8988T (cell line): ENCODE data around the gene PTPN14.

Source experiments
- DNase-seq: peaks from one replicate; pipeline ENCODE4 v3.0.0; 2011

The PTPN14 gene

DNA sequence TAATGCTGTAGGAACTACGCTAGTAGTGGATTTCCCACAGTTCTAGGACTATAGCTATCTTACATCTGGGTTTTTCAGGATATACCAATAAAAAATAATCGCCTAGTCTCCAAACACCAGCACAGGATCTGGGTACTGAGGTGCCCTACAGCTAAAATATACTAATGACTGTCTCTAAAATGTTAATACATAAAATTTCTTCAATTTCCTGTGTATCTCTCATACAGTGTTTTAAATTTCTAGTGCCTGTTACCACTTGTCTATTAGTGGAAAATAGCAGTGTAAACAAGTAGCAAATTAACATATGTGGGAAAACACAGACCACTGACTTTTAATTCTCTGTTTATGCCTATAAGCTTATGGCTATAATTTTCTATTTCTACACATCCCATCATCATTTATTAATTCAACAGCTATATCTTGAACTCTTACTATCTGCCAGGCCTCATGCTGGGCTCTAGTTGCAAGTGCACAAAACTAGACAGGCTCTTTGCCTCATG lies 16.1 kb upstream of the PTPN14 start:
- no peak for DNase-seq

DNA sequence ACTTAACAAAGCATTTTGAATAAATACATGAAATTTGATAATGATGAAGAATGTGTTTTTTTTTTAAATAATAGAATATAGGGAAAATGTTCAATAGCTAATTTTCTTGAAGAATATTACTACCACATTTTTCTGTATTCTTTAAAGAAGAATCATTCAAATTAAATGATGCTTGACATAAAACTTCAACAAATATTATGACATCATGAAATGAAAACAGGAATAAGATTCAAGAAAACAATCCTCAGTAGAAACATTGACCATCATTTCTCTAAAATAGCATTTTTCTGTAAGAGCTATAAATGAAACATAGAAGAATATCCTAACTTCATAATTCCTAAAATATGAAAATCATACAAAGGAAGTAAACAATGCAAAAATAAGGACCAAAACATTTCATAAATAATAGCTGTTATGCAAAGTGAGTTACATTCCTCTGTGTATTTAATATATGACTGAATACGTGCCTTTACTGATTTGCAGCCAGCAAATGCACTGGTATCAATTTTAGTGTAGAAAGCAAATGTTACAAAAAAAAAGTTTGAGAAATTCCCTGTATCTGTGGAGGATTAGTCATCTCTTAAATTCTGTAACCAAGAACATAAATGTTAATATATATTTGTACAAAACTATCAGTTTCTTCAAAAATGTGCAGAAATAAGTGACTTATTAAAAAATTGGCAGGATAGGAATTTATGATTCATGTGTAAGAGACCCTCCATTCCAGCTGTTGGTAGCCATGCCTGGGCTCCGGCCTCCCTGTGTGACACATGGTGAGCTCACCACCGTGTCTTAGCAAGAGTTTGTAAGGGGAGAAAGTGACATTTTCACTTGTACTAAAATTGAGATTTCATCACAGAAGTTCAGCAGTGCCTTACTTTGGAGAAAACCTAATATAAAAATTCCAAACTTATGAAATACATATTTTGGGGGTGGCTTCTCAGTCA lies 15.0 kb upstream of the PTPN14 start:
- DNase-seq = no peak

DNA sequence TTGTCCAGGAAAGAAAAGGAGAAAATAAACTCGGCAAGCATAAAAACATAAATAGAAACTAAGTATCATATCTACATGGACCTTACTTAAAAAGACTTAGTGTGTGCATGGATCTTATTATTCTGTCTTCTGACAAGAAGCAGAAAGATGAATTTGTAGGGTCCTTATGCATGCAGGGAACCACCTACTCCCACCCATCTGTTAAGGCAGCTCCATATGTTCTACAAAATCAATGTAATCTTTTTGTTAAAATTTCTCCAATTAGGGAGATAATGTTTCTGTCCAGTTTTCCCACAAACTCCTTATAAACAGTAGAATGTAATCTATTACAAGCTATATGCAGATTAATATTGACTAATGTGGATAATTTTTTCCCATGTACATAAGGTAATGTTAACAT lies 13.9 kb upstream of the PTPN14 start:
- no peak for DNase-seq

DNA sequence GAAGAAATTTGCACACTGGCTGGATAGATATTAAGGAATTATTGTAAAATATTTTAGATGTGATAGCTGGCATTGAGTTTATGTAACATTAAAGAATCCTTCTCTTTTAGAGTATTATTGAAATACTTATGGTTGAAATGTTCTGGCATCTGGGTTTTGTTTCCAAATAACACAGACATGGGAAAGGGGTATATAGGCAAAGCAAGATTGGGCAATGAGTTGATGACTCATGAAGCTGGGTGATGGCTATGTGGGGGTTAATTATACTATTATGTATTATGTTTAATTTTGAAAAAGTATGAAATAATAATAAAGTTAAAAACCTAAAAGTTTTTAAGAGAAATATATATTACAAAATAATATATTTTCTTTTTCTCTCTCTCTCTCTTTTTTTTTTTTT lies 12.5 kb upstream of the PTPN14 start:
- DNase-seq = no peak

DNA sequence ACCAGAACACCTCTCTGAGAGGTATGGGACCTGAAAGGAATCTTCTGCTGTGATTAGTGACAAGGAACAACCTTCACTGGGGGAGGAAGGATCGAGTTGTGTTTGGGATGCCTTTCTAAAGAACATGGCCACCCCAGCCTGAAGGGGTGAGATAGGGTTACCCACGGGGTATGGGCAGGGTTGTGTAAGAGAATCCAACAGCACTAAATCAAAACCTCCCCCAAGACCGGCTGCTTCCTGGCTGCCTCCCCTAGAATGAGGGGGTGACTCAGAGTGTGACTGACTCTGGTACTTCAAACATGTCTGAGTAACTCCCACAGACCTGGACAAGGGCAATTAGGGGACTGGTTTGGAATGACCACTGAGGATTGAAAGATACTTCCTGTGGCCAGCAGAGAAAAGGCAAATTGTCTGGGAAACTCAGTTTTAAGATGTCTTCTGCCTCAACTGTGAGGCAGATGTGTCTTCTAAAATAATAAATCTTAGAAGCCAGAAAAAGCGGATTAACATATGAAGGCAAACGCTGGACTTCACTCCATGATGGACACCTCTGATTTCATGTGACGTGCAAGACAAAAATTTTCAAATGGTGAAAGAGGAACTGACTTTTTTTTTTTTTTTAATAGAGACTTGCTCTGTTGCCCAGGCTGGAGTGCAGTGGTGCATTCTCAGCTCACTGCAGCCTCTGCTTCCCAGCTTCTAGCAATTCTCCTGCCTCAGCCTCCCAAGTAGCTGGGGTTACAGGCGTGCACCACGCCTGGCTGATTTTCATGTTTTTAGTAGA lies 6.7 kb upstream of the PTPN14 start:
- DNase-seq = no peak

DNA sequence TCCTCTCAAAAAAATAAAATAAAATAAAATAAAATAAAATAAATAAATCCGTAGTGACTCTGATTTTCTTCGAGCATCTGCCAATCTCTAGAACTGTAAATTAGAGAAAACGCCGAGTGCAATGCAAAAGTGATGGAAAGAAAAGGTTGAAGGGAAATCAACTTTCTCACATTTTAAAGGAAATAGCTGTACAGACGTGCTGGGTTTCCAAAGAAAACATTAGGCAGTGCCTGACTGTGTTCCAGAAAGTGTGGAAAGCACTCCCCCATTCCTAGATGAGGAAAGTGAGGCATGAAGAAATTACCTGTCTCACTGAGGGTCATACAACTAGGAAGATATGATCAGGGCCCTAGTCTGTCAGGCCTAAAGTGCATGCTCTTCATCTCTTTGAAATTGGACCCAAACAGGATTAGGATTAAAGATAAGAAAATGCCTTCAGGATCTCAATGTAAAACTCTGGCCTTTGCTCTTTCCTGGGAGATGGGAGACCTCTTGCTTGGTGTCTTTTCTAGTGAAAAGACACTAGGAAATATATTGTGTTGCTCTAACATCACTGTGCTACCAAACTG lies 1.8 kb upstream of the PTPN14 start:
- no peak for DNase-seq

DNA sequence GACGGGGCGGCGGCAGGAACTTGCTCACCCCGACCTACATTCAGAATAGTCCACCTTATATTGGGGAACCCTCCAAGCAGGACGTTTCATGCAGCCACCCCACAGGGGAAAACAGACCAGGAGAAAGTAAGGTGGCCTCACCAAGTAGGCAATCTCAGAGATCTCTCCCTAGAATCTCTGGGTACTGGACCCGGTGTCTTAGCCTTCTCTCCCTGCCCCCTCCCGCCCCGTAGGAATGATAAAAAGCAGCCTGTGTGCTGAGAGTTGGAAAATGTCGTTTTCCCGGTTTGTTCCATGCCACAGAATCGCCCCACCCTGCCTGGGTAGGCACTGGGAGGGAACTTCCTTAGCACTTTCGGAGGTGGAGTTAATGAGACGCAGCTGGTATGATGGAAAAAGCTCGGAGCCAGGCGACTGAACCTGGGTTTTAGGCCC lies 789 bp upstream of the PTPN14 start:
- DNase-seq = peak; percentile 73

DNA sequence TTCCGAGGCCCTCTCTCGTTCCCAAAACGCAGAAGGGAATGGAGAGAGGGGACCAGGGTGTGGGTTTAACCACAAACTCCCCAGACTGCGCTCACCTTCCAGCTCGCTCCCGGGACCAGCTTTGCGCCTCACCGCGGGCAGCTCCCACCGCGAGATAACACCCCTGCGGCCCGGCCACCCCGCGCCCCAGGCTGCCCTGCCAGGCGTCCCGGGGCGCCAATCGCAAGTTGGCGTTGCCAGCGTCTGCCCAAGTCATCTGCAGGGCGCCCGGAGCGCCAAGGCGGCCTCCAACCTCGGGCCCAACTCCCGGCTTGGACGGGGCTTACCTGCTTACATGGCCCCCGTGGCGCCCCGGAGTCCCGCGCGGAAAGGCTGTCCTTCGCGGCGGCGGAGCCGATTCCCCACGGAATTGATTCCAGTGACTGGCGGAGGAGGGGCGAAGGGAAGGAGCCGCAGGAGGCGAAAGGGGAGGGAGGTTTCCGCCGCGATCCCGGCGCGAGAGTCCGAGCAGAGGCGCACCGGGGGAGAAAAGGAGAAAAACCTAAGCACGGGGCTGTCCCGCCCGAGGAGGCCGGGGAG lies 456 bp downstream of the PTPN14 start:
- no peak for DNase-seq

DNA sequence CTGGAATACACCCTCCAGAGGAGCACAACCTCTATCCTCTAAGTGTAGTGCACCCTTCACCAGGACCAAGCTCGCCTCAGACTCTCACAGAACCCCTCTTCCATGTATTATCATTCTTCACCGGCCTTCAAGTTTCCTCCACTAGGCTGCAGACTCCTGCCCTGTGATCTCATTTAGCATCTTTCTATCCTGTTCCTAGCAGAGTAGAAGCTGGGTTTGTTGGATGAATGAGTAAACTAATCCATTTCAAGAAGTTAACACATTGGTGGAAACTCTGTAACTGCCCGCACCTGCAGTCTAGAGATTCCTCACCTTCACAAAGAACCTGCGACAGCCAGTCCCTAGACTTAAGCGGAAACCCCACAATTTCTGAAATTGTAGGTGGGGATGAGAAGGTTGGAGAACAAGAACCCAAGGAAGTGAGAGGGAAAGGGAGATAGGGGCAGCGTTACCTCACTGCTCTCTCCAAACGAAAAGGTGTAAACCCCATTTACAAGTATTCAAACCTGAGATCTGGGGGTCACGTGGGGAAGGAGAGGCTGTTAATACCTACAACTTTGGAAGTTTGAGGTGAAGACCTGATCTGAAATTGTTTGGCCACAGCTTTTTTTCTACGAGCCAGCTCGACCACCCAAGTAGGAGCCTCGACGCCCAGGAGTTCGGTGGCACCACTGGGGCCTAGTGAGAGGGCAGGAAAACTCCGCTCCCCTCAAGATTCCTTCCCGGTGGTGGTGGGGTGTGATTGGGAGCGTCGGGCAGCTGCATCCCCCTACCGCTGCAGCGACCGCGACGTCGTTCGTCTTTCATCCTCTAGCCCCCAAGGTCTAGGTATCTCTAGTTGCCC lies 1.2 kb downstream of the PTPN14 start:
- DNase-seq = no peak

DNA sequence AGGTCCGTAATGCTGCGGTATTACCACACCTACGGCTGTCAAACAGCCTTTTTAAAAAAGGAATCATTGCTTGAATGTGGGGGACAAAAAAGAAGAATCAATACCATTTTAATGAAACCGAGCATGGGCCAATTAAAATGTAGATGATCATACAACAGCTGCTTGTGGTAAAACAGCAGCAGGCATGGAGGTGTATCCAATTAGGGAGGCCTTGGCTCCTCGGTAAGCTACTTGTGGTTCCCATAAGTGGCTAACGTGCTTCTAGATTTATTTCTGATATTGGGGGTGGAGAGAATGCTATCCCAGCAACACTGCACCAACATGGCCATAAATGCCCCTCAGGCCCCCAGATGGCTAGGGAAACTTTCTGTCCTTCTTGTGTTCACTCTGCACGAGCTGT lies 1.8 kb downstream of the PTPN14 start:
- no peak for DNase-seq

DNA sequence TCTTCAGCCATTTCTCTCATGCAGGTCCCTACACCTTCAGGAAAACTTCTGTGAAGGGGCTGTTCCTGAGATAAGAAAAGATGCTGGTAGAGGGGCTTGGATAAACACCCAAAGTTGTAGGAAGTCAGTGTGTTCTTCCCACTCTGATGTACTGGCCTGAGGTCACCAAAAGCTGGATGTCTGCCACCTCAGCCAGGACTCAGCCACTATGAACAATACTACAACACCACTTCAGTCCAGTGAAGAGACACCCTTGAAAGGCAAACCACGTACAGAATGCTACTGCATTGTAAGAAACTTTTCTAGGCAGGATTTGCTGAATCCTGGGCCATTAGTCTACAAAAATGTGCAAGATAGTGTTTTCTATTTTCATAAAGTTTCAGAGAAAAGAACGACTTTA lies 2.4 kb downstream of the PTPN14 start:
- no peak for DNase-seq

DNA sequence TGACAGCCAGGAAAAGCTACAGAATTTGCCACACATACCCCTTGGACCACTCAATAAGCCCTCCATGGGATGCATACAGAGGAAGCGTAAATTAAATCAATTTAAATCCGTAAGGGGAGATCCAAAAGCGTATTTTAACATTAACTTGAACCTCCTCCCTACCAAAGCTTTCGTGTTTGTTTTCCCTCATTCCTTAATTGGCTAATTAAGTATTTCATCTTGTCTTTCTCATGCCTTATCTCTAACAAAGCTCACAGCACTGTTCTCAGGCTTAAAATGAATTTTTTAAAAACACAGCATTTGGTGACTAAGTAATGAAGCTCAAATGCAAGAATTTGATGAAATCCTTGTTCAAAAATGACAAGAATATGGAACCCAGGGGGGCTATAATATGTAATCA lies 3.1 kb downstream of the PTPN14 start:
- no peak for DNase-seq

DNA sequence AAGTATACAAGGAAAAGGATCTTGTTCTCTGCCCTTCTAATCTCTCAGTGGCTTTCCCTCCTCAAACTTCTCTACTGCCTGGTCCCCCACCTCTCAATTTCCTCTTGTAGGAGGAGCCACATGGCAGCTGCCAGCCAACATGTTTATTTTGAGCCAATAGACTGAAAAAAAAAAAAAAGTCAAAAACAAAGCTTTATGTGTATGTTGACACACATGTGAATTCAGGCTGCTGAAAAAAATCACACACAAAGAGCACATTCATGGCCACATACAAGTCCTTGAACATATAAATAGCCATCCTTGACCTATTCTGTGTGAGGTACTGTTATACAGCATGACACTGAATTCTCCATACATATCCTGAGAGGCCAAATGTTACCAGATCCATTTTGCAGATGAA lies 3.7 kb downstream of the PTPN14 start:
- DNase-seq = no peak

DNA sequence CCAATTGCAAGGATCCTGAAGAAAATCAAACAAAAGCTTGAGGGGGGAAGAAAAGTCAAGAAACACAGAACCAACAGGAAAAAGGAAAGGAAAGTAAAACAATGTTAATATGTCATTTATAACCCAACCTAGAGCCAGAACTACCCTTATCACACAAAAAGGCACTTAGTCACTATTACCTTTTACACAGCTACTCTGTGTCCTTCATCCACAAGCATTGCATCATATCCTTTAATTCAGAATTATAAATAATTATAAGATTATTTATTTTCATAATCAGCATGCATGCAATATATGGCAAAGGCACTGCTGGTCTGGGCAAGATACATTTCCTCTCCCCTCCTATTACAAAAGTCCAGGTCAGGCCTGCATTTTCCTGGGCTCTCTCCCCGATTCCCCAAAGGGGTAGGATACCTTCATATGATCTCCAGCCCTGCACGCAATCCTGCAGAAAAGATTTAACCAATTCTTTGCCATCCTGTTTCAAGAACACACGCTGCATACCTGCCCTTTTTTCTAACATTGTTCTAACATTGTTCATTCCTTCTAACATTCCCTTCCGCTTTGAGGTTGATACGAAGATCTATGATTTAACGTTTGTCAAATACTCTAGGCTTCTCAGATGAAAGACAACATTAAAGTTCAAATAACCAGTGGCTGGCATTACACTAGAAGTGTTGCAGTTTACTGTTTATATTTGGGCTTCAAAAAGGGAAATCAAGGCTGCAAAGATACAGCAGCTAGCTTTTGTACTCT lies 4.3 kb downstream of the PTPN14 start:
- no peak for DNase-seq

DNA sequence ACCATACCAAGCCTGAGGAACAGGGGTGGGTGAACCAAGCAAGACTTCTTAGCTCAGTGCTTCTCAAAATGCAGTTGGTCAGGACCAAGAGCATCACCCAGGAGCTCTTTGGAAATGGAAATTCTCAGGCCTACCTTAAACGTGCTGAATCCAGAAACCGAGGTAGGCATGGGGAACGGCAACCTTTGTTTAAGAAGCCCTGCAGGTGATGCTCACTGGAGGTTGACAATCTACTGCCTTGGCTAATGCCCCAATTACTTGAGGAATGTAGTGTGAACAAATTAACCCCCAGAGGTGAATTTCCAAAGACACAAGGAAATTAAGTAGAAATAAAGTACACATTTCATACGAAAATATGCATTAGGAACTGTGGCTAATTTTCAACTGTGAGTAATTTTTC lies 5.3 kb downstream of the PTPN14 start:
- DNase-seq = no peak

DNA sequence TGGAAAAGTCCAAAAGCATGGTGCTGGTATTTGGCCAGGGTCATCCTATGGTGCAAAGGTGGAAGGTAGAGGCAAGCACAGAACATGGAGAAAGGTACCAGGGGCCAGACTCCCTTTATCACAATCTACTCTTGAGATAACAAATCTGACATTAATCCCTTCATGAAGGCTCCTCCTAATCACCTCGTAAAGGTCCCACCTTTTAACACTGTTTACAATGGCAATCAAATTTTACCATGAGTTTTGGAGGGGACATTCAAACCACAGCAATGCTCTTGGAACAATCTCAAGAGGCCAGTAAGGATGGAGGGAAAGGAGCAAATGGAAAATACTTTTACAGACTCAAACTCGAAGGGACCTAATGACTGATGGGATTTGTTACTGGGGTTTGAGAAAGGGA lies 6.1 kb downstream of the PTPN14 start:
- DNase-seq = no peak

DNA sequence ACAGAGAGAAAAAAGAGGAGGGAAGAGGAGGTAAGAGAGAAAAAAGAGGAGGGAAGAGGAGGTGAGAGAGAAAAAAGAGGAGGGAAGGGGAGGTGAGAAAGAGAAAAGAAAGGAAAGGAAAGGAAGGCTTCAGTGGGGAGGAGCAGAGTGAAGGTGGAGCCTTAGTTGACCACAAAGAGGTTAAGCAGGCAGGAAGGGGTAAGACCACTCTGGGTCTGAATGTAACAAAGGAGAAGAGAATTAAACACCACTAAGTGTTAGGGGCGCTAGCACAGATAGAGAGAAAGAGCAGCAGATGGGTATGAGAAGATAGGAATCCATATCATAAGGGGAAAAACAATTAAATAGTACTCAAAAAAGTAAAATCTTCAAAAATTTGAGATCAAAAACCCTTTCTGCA lies 6.6 kb downstream of the PTPN14 start:
- no peak for DNase-seq

DNA sequence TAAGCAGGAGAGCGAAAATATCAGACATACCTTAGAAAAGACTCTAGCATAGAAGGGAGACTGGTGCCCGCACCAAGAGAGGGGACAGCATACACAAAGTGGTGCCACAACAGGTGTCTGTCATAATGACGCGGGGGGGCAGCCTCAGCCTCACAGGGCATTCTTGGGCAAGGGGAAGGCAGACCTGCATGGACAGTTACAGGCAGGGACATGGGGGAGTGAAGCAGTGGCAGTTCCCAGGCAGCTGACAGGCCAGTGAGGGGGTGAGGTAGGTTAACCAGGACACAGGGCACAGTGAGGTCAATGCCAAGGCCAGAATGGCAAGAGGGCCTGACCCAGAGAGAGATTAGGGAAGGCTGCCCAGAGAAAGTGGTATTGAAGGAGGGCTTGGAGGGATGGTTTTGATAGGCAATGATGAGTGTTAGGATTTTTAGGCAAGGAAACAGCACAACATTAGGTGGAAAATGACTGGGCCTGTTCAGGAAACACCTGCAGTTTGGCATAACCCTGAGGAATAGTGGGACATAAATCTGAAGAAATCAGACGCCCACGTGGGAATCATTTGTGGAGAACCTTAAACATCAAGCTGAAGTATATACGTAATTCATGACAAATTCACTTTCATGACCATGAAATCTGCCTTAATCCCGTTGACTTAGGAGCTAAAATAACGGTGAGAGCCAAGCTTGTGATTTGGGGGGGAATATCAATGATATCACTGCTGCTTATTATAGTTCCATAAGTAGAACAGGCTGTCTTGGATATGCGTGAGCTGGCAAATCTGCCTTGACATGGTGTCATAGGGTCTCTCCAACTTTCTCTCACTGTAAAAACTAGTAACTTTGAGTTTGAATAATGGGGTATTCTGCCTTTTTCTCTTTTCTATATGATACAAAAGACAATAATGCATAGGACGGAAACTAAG lies 8.9 kb downstream of the PTPN14 start:
- DNase-seq = no peak

DNA sequence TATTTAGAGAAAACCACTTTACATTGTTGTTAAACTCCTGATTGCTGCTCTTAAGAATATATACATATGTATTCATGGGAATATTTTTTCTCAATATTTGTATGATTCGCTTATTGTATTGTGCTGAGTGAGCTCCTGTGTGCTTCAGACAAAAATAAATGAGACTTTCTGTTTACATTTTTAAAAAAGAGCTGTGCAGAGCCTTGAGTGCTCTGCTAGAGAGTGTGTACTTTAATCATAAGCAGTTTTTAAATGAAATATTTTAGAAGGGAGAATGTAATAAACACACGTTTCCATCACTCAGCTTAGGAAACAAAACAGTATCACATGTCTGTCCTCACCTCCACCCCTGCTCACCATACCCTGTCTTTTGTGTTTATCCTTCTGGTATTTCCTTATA lies 9.7 kb downstream of the PTPN14 start:
- DNase-seq = no peak

DNA sequence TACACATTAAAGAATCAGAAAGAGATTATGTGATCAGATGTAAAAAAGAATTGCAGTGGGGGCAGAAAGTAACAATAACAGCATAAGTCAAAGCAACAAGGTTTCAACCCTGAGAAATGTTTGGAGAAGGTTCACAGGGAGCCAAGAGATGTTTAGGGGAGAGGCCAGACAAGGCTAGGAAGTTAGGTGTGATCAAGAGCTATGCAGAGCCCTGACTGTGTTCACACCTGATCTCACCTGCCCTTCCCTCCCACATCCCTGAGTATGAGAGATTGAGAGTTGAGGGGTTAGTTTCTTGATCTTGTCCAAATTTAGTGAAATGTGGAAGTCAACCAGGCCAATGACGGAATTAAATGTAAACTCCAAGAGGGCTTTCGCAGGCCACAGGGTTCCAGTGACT lies 10.2 kb downstream of the PTPN14 start:
- DNase-seq = no peak
